ENCODE data around the gene CPLANE2.
A peak's percentile ranks its signal among the peaks of the same experiment; 100 is the strongest.
"Not testable (repeated sequence)": the region's sequence is repeated elsewhere in the genome, so short reads cannot be mapped to it uniquely, and the experiment has no call there.

The CPLANE2 gene

DNA sequence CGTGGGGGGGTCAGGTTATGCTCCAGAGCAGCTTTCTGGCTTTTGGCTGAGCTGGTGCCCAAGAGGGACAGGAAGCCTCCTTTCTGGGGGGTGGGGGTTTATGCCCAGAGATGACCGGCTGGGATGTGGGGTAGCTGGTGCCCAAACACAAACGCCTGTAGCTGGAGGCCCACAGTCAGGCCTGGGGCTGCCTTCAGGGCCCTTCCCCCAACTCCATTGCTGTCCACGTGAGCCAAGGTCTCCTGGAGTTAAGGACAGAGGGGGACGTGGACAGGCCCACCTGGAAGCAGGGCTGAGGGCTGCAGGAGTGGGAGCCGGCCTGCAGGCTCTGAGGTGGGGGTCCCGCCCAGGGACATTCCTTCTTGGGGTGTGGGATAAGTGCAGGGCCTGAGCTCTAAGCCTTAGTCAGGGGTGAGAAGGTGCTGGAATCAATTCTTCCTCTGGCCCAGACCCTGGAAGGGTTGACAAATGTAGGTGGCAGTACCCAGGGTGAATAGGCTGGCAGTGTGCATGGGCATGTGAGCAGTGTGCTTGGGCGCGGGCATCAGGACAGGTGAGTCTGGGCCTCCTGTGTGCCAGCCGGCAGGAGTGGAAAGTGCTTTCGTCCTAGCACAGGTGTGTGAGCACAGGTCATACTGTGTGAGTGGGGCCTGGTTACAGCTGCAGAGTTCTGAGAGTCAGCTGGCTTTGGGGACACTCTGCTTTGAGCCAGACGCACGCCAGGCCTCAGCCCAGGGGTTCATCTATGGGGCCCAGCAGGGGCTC is 6.8 kb downstream of the CPLANE2 start:
- DNase-seq: no peak

DNA sequence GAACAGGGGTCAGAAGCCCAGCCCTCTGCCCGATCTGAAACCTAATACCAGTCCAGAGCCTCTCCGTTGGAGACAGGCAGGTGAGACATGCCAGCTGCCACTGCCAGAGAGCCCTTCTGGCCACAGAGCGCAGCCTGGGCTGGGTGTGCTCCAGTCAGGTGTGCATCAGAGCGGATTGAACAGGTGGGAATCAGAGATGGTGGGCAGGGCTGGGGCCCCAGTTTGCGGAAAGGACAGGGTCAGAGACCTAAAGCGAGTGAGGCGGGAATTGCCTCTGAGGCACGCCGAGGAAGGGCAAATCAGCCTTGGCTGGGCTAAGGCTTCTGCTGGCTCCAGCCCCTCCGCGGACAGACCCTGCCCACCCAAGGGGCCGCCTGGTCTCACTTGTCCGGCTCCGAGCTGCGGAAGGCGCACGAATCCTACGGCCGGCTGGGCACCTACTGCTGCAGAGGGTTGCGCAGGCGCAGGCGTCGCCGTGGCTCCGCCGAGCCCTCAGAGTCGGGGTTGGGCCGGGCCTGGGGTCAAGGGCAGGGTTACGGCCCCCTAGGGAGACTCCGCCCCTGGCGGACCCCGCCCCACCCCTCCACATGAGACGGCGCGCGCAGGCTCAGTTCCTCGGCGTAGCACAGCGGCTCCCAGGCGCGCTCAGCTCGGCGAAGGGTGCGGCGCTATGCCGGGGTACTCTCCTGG is 10.3 kb downstream of the CPLANE2 start:
- DNase-seq: no peak

DNA sequence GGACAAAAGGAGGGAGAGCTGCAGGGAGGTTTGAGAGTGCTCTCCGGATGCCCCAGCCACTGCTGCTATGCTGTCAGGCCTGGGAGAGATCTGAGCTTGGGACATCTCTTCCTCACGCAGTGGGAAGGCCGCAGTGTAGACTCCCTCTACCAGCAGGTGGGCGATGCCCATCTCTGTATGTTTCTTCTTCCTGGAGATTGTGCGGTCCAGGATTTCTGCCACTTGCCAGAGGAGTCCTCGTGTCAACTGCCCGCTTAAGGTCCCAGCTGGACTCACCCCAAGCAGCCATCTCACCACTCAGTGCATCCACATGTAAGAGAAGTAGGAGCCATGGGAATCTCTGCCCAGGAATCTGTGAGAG is 10.9 kb downstream of the CPLANE2 start:
- DNase-seq: no peak

DNA sequence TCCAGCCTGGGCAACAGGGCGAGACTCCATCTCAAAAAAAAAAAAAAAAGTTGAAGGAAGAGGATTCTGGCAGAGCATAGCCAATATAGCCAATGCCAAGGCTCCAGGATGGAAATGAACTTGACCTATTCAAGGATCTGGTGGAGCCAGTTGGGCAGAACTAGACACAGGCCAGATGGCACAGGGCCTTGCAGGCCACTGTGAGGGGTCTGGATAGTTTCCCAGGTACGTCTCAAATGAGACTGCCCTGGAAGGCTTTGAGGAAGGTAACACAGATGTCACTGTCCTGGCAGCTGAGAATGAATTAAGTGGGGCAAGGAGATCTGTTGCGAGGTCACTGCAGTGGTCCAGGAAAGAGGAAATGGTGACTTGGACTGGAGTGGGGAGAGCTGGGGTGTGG is 12.5 kb downstream of the CPLANE2 start:
- DNase-seq: no peak

DNA sequence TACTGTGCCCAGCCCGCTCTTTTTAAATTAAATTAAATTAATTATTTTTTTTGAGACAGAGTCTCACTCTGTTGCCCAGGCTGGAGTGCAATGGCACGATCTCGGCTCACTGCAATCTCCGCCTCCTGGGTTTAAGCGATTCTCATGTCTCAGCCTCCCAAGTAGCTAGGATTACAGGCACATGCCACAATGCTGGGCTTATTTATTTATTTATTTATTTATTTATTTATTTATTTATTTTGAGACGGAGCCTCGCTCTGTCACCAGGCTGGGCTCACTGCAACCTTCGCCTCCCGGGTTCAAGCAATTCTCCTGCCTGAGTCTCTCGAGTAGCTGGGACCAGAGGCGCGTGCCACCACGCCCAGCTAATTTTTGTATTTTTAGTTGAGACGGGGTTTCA is 14.3 kb downstream of the CPLANE2 start:
- not testable (repeated sequence) for DNase-seq

DNA sequence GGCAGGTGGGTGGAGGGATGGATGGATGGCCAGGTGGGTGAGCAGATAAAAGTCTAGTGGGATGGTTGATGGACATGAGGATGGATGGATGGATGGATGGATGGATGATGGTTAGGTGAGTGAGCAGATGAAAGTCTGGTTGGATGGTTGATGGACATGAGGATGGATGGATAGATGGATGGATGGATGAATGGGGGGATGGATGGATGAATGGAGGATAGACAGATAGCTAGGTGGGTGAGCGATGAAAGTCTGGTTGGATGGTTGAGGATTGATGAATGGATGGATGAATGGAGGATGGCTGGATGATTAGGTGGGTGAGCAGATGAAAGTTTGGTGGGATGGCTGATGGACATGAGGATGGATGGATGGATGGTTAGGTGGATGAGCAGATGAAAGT is 15.5 kb downstream of the CPLANE2 start:
- no peak for DNase-seq

DNA sequence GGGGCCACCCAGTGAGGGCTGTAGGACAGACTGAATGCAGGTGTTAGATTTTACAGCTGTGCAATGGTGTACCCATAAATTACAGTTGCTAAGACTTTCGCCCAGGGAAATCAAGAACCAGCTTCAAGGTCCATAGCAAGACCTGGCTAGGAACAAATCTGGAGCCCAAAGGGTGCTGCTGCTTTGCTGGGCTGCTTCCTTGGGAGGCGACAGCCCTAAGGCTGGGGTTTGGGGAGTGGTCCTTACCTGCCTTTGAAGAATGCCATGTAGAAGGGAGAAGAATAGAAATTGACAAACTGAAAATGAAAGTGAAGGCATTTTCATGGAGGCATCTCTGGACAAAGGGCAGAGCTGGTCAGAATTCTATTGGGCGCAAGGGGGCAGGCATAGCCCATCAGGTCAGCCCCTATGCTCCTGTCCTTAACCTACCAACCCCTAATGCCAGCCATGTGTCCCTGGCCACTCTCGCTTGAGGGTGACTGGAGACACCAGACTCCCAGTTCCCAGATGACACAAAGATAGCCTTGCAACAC is 16.9 kb downstream of the CPLANE2 start:
- DNase-seq: no peak

DNA sequence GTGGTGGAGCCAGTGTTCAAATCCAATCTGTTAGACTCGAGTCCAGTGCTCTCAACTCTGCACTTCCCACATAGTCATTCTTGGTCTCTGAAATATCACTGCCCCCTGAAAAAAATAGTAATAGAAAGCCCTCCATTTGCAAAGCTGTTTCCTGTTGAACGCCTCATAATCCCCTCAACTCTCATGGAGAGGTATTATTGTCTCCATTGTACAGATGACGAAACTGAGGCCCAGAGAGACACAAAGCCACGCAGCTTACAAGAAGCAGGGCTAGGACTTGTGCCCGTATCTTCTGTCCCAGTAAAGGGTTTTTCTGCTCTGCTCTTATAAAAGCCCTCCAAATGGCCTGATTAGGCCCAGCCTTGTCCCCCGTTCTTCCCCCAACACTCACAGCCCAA is 18.3 kb downstream of the CPLANE2 start:
- DNase-seq: no peak

DNA sequence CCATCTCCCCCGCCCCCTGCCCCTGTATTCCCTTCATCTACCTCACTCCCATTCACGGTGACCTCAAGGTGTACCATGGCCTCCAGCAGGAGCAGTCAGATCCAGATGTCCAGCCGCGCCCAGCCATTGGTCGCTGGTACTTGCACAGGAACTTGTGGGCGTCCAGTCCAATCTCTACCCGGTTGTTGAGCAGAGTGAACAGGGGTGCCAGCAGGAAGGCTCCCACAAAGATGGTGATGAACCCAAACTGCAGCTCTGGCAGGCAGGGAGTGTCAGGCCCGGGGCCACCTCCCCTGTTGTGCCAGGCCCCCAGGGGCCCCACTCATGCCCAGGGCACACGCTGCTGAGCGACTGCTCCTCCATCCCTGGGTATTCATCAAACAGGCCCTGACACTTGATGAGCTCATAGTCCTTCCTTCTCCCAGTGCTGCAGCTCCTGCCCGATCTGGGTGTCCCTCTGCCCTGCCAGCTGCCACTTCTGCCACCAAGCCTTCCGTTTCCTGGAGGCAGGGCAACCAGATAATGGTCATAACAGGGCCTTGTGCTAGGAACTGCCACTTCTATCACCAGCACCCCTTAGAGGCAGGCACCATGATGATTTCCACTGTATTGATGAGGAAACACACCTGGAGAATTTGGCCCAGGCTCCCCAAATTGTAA is 18.8 kb downstream of the CPLANE2 start:
- DNase-seq: no peak

DNA sequence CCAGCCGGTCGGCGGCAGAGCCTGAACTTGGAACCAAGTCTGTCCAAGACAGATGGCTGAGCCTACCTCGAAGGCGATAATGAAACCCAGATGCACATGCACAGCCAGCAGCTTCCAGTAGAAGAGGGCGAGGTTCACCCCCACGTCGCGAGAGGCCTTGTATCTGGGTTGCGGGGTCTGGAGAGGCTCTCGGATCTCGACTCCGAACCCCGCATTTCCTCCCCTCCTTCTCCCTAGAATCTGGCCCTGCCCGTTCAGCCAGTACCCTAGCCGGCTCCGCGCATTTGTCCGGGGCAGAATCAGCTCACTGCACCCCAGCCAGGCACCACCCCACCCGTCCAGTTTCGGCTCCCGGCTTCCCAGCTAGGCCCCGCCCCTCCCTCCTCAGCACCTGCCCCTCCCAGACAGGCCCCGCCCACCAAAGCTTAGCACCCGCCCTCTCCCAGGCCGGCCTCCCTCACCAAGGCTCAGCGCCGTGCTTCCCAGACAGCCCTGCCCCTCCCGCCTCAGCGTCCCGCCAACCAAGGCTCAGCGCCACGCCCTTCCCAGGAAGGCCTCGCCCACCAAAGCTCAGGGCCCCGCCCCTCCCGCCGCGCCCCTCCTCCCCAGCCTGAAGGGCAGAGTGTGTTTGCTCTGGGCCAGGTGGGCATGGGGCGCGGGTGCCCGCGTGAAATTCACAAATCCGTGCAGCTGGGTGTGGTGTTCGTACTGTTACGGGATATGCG is 19.8 kb downstream of the CPLANE2 start:
- peak; percentile 90 for DNase-seq

DNA sequence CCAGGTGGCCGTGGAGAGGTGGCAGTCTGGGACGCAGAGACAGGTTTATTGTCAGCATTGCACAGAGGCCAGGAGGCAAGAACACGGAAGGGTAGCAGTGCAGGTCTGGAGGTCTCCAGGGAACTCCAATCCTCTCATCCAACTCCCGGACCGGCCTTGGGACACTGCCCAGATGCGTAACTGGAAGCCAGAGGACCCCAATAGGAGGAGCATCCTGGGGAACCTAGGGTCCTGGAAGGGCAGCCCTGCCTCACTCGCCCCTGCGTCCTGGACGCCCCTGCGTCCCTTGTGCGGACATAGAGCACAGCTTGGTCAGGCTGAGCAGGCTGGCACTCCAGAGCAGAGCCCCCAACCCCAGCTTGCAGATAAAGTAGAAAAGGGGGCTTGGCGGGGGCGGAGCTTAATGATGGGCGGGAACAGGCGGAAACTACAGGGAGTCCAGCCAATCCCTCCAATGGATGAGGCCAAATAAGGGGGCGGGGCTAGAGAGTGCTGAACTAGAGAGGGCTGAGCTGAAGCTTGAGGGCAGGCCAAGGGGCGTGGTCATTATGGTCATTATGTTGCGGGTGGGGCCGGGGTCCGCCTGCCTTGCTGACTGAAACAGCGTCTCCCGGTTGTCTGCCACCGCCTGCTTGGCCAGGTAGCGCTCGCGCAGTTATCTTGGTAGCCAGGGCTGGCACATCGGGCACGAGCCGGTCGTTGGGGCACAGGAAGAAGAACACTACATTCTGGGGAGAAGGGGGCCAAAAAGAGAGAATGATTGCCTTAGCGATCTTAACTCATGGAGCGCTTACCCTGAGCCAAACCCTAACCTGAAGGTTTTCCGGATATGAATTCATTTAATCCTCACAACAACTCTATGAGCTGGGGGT is 20.9 kb downstream of the CPLANE2 start:
- peak in 1 of 2 donors; percentile 25 for DNase-seq

DNA sequence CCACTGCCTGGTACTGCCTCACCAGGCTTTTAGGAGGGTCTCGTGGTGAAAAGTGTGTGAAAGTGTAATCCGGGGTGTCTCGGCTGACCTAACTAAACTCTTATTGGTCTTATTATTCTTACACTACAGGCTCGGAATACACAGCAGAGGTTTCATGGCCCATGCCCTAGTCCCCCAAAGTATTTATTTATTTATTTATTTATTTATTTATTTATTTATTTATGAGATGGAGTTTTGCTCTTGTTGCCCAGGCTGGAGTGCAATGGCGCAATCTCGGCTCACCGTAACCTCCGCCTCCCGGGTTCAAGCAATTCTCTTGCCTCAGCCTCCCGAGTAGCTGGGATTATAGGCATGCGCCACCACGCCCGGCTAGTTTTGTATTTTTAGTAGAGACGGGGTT is 21.7 kb downstream of the CPLANE2 start:
- DNase-seq: not testable (repeated sequence)

DNA sequence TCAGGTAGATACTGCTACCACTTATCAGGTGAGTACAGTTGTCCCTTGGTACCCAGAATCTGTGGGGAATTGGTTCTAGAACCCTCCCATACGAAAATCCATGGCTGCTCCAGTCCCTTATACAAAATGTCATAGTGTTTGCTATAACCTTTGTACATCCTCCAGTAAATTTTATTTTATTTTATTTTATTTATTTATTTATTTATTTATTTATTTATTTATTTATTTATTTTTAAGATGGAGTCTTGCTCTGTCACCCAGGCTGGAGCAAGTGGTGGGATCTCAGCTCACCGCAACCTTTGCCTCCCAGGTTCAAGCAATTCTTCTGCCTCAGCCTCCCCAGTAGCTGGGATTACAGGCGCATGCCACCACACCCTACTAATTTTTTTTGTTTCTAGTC is 23.4 kb downstream of the CPLANE2 start:
- DNase-seq: not testable (repeated sequence)

DNA sequence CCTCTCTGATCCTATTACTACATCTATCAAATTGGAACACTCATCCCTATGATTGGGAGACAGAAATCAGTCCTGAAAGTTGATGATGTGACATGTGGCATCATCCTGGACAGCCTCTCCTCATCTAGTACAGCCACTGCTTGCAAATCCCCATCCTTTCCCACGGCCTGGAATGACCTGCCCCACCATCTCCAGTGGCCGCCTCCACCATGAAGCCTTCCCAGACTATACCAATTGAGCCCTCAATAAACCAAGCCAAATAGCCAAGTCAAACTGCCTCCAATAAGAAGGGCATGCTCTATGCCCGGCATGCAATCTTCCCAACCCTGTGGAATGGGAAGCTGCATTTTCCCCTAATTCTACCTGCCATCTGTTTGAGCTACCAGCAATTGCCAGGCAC is 24.0 kb downstream of the CPLANE2 start:
- no peak for DNase-seq

DNA sequence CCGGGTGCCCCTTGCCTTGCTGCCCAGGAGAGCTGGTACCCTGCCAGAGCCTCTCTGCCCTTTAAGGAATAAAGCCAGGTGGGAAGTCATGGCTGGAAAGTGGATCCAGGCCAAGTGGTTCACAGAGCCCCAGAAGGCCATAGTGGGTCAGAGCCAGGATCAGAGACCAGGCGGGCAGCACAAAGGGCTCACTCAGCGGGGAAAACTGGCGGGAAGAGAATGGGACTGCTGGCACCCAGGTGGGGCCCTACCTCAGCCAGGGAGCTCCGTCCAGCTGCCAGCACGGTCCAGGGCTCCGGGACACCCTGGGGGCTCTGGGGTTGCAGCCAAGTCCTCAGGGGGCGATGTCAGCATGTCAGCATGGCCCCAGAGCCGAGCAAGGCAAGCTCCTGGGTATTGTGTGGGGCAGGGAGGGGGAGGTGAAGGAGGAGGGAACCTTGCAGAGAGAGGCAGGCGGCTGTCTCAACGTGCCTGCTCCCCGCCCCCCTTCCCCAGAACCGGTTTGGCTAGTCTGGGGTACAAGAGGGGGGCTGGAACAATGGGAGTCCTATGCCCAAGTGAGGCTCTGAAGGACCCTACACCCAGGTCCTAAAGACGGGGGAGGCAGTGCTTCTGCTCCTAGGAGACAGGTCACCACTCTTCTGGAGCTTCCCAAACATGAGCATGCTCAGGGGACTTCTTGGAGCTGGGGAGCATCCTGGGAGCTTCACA is 24.6 kb downstream of the CPLANE2 start, which contains the start of gene ARHGEF19:
Gene ARHGEF19, minus strand, starts transcription at position 402 of the 711 bp plus-strand sequence. CDS start 3,598 bp downstream, outside the sequence.
- no peak for DNase-seq

DNA sequence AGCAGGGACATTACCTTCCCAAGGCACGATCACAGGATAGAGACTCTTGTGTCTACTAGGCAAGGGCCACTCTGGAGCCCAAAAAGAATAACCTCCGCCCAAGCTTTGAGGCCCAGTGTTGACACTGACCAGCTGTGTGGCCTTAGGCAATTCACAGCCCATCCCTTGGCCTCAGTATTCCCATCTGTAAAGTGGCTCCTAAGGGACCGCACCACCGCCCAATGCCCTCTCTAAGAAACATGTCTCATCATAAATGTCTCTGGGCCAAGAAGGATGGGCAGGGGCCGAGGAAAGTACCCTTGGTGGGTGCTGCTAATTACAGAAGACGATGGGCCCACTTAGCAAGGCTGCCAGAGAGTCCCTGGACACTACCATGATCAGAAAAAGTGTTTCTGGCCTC is 25.2 kb downstream of the CPLANE2 start:
- no peak for DNase-seq

DNA sequence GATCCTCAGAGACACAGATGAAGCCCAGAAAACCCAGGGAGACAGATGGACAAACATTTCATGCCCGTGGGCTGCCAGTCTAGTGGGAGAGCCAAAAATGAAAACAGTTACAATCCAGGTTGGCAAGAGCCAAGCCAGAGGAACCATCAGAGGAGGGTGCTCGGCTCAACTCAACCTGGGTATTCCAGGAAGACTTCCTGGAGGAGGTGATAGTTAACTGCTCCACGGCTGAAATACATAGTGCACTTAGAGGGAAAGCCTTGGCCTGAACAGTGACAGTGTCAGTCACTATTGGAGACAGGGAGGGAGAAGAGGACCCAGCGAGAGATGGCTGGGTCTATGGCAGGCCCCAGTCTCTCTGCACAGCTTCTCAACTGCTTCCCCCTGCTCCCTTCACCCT is 26.4 kb downstream of the CPLANE2 start:
- no peak for DNase-seq

DNA sequence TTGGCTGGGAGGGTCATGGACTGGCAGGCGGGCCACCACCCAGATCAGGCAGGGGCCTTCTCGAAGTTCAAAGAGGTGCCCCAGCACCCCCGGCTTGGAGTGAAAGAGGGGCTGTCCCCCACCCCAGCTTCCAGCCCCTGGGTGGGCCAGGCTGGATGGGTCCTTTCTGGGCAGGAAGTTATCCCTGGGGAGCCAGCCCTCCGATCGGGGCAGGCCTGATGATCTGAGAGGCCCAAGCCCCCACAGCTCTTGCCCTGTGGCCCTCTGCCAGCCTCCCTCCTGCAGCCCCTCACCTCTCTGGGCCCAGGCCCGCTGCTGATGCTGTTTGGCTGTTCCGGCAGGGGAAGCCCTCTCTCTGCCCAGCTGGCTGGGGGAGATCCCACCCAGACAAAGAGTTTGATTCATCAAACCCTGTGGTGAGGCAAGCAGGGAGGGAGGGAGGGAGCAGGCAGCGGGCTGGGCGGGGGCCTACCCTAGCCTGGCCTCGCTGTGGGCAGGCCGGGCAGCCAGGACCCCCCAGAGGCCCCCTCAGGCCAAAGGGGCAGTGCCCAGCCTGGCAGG is 27.1 kb downstream of the CPLANE2 start:
- DNase-seq: peak; percentile 14 to 43

DNA sequence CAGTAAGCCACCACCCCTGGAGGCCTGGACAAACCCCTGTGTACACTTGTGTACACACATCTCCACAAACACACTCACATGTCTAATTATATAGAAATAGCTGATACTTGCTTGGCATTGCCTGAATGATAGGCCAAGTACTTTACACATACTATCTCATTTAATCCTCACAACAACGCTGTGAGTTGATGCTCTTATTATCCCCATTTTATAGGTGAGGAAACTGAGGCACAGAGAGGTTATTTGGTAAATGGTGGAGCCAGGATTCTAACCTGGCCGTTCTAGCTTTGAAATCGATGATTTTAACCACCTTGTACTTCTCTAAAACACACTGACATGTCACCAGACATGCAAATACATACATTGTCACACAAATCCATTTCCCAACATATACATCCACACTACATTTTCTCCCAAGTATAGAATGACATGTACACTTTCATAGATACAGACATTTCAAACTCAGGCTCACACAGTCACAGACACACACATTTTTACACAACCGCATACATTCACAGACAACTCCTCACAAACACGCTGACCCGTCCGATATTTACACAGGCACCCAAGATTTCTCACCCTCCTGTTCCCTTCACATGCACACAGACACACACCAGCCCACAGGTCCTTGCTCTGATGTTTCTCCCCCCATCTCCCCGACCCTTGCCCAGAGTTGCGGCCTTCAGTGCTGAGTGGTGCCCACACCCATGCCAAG is 27.7 kb downstream of the CPLANE2 start:
- DNase-seq: no peak

Measured in hippocampal formation (tissue), 2 donors.